HG03066 (cell line): ENCODE data around the gene SLC7A7.
"Not testable (repeated sequence)": the region's sequence is repeated elsewhere in the genome, so short reads cannot be mapped to it uniquely, and the experiment has no call there.

Experiments used
- ATAC-seq: cut with Tn5 transposase; IDR thresholded peaks from one replicate; pipeline ENCODE4 v1.9.1; 2021; ENCODE audit warnings: low read depth; ENCODE audit not compliant: unreplicated experiment

SLC7A7 gene

DNA sequence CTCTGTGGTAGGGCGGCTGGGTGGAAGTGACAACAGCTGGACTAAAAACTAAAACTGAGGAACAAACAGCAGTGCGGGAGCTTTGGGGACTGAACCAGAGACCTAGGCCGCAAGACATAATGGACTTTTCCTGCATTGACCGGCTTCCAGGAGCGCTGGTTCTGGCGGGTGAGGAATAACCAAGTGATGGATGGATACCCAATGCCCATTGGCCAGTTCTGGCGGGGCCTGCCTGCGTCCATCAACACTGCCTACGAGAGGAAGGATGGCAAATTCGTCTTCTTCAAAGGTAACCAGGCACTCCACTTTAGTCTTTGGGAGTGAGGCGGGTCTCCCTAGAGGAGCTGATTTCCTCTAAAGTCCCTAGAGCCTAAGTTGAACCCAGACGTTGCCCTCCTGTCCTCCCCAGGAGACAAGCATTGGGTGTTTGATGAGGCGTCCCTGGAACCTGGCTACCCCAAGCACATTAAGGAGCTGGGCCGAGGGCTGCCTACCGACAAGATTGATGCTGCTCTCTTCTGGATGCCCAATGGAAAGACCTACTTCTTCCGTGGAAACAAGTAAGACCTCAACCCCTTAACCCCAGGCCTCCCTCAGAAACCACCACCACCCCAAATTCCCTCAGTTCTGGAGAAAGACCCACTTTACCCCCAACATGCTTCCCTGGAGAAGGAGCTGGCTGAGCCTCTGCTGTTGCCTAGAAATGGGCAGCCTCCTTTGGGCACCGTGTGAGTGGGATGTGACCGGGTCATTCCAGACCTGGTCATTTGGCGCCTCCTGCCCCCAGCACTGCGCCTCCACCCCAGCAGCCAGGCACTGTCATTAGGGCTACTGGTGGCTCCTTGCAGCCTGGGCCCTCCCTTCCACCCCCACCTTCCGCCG is 29.2 kb upstream of the SLC7A7 start:
- no peak for ATAC-seq

DNA sequence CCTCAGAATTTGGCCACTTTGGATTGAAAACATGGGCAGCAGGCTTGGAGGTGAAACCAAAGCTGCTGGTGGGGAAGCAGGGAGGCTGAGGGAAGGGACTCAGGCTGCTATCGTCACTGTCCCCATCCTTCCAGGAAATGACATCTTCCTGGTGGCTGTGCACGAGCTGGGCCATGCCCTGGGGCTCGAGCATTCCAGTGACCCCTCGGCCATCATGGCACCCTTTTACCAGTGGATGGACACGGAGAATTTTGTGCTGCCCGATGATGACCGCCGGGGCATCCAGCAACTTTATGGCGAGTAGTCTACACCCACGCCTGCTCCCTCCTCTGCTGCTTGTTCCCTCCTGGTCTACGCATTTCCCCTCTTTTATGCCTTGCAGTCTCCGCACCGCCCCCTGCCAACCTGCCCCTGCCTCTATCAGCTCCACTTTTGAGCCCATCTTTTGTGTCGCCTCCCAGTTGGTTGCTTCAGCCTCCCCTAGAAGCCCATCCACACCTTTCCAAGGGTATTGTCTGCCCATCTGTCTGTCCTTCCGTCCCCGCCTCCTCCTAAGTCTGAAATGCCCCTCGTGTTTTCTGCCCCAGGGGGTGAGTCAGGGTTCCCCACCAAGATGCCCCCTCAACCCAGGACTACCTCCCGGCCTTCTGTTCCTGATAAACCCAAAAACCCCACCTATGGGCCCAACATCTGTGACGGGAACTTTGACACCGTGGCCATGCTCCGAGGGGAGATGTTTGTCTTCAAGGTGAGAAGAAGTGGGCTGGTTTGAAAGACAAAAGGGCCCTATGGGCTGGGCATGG is 28.1 kb upstream of the SLC7A7 start:
- ATAC-seq = no peak

DNA sequence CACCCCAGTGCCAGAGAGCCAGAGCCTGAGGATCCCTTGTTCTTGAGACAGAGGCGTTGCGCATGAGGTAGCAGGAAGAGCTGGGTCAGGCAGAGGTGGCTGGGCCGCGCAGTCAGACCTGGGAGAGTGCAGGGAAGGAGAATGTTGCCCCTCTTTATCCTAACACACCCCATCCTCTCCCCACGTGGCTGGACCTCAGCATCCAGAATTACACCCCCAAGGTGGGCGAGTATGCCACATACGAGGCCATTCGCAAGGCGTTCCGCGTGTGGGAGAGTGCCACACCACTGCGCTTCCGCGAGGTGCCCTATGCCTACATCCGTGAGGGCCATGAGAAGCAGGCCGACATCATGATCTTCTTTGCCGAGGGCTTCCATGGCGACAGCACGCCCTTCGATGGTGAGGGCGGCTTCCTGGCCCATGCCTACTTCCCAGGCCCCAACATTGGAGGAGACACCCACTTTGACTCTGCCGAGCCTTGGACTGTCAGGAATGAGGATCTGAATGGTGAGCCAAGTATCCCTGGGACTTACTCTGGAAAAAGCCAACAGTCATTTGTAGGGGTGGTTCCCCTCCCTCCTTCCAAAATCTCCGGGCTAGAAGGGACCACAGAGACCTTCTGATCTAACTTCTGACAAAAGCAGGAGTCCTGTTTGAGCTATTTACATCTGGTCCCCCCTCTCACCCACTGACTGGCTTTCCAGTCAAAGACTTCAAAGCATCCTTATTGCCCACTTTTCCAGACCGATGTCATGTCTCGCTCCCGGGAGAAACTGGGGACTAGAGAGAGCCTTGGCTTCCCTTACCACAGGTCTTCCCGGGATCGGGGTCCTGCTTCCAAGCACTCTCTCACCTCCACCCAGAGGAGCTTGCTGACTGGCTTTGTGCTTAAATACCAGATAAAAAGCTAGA is 27.2 kb upstream of the SLC7A7 start:
- ATAC-seq = no peak

DNA sequence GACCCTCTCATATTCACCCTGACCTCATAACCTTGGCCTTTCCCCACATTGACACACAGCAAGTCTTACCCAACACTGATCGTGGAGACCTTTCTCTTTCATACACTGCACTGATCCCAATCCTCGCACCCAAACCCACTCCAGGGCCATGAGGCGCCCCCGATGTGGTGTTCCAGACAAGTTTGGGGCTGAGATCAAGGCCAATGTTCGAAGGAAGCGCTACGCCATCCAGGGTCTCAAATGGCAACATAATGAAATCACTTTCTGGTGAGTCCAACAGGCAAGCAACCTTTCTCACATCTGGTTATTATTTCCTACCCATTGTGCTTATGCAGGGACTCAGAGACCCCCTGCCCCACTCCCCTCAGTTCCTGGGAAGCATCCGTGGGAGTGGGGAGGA is 26.5 kb upstream of the SLC7A7 start:
- ATAC-seq = no peak

DNA sequence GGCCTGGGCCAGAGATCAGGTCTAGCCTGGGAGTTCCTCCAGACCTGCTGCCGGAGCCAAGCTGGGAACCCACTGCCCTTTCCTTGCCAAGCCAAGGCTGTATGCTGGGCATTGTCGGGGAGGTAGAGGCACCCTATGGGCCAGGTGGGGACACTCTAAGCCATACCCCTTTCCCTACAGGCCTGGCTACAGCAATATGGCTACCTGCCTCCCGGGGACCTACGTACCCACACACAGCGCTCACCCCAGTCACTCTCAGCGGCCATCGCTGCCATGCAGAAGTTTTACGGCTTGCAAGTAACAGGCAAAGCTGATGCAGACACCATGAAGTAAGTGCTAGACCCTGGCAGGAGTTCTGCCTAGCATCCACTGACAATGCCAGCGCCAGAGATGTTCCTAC is 26.1 kb upstream of the SLC7A7 start:
- no peak for ATAC-seq

DNA sequence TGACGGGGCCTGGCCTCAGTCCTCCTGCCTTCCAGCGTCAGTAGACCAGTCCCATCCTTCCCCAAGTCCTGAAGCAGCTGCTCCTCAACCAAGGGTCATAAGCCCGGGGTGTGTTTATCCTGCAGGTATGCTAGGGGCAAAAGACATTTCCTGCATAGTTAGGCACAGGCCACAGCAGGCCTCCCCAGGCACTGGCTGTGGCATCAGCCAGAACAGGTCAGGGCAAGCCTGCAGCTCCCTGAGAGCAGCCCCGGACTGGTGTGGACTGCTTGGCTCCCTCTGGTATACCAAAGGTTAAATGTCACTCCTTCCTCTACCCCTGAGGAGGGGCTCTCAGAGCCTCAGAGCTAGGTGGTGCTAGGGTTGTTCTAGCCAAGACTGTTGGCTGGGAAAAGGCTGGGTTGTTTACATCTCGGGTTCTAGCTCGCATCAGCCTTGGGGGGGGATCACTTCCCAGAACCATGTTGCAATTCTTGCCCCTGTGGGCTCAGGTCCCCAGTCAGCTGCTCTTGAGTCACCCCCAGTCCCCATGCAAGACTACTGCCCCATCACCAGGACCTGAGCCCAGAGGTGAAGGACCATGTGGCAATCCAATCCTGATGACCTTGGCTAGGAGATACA is 24.0 kb upstream of the SLC7A7 start:
- ATAC-seq = no peak

DNA sequence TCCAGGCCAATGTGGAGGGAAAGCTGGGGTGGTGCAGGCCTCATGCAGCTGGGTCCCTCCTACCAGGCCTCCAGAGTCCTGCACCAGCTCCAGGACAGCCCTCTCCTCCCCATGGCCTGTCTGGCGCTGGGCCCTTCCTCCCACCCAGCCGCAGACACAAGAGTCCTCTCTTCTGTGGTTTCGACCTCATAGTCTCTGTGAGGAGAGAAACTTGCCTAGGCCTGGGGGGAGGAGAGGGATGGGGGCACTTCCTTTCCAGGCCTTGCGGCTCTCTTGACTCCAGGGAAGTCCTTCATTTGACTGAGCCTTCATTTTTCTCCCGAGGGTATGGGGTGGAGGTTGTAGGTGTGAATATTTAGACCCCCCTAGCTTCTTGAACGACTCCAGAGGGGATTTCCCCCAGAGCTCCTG is 23.4 kb upstream of the SLC7A7 start:
- ATAC-seq = no peak

DNA sequence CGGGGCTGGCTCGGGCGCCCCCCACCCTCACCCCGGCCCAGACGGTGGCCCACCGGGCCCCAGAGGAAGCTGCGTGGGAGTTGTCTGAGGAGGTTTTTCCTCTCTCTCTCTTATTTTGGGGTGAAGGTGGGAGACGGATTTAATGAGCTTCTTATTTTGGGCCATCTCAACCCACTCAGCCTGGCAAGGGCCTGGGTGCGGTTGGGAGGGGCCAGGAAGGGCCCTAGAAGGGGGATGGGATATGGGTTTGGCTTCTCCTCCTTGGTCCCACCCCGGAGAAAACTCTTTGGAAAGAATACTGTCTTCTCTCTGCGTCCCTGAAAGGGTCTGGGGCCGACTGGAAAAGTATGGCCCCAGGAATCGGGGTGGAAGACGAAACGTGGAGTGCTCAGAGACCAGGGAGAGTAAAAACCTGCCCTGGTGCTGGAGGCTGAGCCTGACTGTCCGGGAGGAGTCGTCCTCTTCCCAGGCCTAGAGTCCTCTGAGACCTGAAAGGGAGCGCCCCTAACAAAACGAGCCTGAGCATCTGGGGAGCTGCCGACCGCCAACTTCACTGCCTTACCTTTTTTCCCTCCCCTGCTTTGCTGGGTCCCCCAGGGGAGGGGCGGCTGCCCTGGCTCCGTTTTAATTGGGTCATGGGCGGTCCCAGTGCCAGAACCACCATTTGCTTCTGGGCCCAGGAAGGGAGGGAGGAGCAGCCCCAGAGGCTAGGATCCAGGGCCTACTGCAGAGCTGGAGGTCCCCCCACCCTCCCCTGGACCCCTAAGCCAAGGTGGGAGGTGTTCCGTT is 22.7 kb upstream of the SLC7A7 start:
- ATAC-seq = no peak

DNA sequence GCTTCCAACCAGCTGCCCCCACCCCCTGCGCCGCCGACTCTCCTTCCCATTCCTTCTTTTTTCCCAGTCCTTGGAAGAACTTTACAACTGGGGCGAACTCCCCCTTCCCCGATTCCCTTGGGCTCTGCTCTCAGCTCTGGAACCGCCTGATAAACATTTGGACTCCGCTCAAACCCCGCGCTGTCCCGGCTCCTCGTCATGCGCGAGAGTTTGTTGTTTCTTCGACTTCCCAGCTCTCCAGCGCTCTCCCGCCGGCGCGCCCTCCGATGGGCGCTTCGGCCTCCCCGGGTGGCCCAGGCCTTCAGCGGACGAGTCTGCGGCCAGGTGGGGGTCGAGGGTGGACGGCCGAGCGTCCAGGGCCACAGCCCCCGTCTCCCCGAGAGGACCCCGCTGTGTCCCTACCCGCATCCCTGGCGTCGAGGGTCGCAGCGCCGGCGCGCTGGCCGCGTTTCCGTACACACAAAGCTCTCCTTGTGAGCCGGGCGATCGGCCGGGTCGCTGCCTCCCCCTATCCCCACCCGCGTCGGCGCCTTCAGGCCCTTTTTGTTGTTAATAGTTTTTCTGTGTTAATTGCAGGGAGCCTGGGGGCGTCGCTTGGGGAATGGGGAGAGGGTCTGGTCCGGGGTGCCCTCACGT is 22.0 kb upstream of the SLC7A7 start:
- no peak for ATAC-seq

DNA sequence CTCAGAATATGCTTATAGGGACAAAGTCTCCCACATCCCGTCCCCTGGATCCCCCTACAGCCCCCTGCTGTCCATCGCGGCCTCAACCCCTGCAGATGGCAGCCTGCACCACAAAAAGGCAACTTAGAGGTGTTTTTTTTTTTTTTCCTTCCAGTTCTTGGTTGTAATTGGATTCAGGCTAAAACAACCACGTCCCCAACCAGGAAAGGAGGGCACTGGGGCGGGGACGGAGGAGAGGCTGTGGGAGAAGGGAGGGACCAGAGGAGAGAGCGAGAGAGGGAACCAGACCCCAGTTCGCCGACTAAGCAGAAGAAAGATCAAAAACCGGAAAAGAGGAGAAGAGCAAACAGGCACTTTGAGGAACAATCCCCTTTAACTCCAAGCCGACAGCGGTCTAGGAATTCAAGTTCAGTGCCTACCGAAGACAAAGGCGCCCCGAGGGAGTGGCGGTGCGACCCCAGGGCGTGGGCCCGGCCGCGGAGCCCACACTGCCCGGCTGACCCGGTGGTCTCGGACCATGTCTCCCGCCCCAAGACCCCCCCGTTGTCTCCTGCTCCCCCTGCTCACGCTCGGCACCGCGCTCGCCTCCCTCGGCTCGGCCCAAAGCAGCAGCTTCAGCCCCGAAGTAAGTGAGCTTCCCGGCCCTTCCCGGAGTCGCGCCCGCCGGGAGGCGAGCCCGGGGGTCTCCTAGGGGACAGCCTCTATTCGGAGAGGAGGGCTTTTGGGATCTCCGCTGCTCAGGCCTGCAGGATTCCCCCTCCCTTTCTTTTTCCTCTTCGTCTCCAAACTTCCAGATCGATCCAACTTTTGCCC is 21.3 kb upstream of the SLC7A7 start, which contains the start of gene MMP14:
TSS of gene MMP14 (plus strand) at position 285 of the 813 bp plus-strand sequence. CDS start at position 518, 233 bp downstream.
- ATAC-seq = no peak

DNA sequence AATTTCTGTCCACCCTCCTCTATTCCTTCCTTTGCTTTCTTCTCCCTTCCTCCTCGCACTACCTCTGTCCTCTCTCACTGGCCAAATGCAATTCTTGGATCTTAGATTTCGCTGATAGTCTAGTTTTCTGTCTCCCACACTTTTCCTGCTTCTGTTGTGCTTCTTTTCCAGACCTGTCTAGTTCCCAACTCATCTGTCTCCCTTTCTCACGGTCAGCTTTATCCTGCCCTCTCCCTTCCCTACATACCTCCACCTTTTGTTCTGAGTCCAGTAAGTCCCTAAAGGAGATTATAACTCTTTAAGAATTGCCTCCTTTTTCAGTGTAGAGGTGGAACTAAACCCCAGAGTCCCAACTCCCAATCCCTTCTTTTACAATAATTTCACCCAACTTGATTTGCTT is 20.3 kb upstream of the SLC7A7 start:
- ATAC-seq = no peak

DNA sequence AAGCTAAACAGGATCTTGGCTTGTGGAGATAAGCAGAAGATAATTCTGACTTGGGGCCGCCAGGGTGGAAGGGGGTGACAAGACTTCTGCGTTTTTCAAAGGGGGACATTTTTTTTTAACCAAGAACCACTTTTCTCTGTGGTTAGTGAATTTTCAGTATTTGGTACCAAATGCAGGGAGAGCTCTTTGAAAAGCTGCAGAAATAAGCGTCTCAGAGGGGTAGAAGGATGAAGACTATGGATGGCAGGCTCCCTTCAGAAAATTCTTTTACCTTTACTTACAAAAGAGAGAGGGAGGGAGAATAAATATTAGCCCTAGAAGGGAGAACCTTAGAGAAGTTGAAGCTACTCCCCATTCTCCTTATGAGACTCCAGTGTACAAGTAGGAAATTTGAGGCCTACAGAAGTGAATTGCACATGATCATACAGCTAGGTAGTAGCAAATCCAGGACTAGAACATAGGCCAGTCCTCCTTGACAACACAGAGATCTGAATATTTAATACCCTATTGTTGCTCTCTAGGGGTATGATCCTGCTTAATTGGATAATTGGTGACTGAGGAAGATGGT is 15.3 kb upstream of the SLC7A7 start:
- no peak for ATAC-seq

DNA sequence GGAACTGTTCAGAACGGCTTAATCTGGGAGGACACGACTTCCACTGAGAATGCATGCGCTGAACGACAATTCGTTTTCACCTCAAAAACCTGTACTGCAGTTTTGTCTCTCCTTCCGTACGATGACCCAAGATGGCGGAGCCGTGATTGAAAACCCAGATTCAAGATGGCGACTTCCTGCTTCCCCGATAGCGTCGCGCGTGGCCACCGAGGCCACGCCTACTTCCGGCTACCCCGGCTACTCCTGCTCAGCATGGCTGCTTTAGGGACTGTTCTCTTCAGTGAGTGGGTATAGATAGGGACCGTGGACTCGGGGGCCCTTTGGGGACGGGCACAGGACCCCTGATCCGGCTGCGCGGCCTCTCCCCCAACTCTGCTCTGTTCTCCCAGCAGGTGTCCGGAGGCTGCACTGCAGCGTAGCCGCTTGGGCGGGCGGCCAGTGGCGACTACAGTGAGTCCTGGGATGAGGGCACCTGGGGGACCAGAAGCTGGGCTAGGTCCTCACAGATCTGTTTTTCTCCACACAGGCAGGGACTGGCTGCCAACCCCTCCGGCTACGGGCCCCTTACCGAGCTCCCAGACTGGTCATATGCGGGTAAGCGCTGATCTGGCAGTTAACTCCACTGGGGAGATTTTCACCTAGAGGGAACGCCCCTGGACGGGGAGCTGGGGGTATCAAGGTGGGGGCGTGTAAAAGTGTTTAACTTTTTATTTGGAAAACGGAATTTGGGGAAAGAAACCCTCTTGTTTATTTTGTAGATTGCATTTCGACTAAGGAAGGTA is 14.6 kb upstream of the SLC7A7 start, which contains the start of gene MRPL52:
TSS of gene MRPL52 (plus strand) at position 227 of the 782 bp plus-strand sequence. CDS start at position 253, 26 bp downstream.
- ATAC-seq = peak; percentile 80

DNA sequence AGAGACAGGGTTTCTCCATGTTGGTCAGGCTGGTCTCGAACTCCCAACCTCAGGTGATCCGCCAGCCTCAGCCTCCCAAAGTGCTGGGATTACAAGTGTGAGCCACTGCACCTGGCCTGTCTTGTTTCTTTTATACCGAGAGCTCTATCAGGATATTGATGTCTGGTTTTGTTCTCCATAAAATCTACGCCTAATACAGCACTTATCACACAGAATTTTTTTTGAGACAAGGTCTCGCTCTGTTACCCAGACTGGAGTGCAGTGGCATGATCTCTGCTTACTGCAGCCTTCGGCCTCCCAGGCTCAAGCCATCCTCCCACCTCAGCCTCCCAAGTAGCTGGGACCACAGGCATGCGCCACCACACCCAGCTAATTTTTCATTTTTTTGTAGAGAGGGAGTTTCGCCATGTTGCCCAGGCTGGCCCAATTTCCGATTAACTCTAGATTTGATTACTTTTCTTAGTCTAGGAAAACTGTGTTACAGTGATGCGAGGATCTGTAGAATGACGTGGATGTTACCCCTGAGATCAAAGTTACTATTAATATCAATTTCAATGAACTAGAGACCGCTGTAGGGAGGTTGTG is 13.9 kb upstream of the SLC7A7 start:
- ATAC-seq = not testable (repeated sequence)

DNA sequence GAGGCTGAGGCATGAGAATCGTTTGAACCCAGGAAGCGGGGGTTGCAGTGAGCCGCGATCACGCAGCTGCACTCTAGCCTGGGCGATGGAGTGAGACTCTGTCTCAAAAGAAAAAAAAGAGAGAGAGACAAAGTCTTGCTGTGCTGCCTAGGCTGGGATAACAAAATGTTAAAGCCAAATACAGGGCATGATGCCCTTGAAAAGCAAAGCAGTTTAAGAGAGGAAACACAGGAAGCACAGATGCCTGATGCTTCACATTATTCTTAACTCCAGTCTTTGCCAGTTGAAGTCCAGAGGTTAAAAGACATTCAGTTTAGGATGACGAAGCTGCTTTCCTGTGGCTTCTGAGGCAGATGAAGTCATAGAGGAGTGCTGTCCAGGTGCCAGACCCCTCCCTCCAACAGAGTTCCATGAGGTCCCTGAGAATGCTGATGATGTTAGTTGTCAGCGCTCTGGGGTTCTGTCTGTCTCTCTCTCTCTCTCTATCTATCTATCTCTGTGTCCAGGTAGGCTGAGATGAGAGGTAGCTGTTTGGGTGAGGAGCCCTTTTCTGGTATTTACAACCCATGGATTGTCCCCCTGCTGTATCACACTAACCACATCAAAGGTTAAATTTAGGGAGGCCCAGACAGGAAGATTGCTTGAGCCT is 9.6 kb upstream of the SLC7A7 start:
- ATAC-seq = no peak

DNA sequence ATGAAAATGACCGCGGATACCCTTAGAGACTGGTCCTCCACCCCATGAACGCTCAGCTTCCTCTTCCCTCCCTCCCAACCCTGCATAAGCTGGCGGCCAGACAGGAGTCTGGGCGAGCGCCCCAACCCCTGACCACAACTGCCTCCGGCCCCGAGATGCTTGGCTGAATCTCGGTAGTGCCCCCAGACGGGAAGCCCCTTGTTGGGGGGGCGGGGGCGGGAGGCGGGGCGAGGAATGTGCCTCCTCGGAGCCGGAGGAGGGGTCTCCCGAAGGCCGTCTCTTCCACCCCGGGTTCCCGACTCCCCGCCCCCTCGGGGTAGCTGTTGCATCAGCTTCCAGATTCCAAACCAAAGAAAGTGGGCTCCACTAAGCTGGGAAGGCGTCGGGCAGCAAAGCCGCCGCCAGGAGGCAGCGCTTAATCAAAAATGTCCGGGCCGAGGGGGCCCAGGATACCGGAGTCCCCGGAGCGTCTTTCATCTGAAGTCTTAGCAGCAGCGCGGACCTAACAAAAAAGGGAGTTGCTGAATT is 7.4 kb upstream of the SLC7A7 start:
- no peak for ATAC-seq
